Activated CD4-positive, alpha-beta T cell treated with anti-CD3 and anti-CD28 coated beads, Interleukin-2, amount 50 U/mL, for 48 hours (primary cell): Measurements from ENCODE around the gene CD244.
"Not testable (repeated sequence)": the region's sequence is repeated elsewhere in the genome, so short reads cannot be mapped to it uniquely, and the experiment has no call there.

Experiments used
- DNase-seq, 2 experiments: peaks; one replicate each; pipeline ENCODE4 v3.0.0-alpha.2; 2020

The CD244 gene

DNA sequence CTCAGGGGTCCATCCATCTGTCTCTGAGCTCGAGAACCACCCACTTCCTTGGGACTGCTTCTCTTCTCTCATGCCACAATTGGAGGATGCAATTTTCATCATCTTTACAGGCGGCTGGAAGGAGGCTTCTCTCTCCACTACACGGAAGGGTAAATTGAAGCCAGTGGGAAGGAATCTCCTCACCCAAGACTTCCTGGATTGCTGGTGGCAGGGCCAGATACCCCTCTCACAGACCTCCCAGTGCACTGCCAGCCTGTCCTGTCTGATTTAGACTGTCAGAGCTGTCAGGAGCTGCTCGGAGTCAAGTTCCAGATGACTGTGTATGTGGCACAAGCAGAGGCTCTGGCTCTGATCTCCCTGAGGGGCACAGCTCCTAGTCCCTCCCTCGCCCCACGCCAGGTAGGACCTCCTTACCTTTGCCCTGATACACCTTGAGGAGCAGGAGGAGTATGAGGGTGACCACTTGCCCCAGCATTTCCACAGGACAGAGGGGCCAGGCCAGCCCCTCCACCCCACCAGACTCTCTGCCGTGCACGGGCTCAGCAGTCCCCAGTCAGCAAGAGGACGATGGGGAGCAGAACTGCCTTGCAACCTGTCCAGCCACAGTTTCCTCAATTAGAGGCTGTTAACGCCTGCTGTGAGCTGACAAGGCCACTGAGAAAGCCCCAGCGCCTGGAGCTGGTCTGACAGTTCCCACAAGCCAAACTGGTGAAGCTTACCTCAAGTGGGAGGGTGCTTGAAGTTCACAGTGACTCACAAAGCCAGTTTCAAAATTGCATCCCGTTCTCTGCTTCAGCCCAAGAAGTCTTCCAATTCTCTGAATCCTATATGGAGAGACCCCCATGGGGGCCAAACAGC lies at the start of gene CD244:
CD244 (minus strand) TSS at position 685 of the 858 bp plus-strand sequence; CDS start at position 475, 210 bp downstream.
- peak; percentile 59 to 65 for DNase-seq

DNA sequence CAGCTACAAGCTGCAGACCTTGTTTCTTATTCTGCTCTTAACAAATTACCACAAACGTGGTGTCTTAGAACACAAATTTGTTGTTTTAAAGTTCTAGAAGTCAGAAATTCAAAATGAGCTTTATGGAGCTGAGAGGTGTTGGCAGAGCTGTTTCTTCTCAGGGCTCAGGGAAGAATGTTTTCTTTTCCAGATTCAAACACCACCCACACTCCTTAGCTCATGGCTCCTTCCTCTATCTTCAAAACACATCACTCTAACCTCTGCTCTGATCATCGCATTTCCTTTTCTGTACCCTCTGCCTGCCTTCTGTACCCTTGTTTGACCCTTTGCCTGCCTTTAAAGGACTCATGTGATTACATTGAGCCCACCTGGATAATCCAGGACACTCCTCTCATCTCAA lies 49.2 kb upstream of the CD244 start:
- no peak for DNase-seq

- DNase-seq = no peak
These were observed 48.8 kb upstream of the CD244 start for GRCh38 chr1:160911441-160911840.

DNA sequence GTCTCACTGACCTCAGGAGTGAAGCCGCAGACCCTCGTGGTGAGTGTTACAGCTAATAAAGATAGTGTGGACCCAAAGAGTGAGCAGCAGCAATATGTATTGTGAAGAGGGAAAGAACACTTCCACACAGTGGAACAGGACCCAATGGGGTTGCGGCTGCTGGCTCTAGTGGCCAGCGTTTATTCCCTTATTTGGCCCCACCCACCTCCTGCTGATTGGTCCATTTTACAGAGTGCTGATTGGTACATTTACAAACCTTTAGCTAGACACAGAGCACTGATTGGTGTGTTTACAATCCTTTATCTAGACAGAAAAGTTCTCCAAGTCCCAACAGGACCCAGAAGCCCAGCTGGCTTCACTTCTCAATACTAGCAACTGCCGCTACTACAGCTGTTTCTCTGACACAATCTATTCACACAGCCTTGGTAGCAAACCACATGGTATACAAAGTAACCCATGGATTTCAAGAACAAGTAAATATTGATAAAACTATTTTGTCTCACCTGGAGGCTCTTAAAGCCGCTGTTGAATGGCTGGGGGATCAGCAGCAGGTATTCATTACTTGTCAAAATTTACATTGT lies 47.6 kb upstream of the CD244 start:
- DNase-seq = no peak

- DNase-seq = no peak
These were observed 45.3 kb upstream of the CD244 start for GRCh38 chr1:160907976-160908375.

GRCh38 chr1:160905617-160905989 lies 42.9 kb upstream of the CD244 start:
- no peak for DNase-seq

DNA sequence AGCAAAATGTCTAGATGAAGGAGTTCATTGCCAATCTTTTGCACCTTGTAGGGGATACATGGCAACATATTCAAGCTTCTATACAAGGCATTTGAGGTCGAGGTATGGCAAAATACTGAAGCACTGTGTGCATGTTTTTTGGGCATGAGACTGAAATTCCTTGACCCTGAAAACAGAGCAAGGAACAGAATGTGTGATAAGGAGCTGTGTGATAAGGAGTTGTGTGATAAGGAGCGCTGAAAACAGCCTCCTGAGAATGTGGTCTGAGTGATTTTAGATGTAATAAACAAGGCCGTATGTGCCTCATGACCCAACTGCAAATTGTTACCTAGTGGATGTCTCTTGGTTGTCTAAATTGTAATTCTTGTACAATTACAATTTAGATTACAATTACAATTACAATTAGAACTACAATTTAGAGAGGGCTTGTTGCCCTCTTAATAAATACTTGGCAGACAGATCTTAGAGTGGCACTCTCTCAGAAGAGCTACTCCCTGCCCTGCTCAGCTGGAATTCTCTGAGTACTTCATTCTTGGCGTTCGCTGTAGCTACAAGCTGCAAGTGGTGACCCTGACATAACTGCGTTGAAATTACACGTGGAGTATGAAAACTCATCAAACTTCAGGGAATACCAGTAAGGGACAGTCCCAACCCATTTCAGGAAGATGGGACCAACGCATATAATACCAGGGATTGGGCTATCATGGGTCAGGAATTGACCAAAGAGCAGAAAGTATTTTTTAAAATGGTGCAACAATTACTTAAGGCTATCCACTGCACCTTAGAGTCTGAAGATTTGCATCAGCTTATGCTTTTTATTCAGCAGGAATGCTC lies 42.3 kb upstream of the CD244 start:
- DNase-seq = no peak

GRCh38 chr1:160902251-160902650 lies 39.6 kb upstream of the CD244 start:
- DNase-seq = not testable (repeated sequence)

GRCh38 chr1:160901768-160902167 lies 39.1 kb upstream of the CD244 start:
- no peak for DNase-seq

- not testable (repeated sequence) for DNase-seq
These were observed 38.0 kb upstream of the CD244 start for GRCh38 chr1:160900683-160901082.

- DNase-seq = not testable (repeated sequence)
These were observed 31.9 kb upstream of the CD244 start for GRCh38 chr1:160894368-160895135.

DNA sequence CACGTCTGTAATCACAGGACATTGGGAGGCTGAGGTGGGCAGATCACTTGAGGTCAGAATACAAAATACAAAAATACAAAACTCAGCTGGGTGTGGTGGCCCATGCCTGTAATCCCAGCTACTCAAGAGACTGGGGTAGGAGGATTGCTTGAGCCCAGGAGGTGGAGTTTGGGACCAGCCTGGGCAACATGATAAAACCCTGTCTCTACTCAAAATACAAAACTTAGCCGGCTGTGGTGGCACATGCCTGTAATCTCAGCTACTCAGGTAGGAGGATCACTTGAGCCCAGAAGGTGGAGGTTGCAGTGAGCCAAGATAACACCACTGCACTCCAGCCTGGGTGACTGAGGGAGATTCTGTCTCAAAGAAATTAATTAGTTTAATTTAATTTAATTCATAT lies 28.8 kb upstream of the CD244 start:
- DNase-seq = no peak

DNA sequence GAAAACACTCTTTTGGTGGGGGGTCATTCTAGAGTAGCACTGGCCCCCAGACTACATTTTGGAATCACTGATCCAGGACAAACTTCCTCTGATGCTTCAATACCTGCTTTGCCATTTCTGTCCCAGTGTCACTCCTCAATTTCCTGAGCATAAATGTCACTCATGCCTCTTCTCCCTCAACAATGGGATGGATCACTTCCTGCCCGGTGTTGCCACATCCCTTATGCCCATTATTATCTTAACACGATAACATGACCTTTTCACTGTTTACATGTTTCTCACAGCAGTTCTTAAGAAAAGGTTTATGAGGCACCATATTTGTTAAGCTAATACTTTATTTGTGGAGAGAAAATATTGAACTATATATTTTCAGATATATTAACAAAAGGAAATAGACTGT lies 26.2 kb upstream of the CD244 start:
- no peak for DNase-seq

DNA sequence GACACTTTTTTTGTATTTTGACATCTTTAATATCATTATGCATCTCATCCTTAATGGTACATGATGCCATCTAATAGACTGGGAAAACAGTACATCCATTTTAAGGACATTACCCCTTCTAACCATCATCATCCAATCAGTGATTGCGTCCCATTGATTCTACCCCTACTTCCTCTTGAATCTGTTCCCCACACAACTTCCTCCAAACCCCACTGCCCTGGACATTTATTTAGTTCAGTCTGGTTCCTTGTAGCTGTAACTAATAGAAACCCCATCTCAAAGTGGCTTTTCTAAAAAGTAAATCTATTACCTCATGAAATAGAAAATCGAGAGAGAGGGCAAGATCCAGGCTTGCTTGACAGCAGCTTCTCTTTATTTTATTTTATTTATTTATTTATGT lies 24.4 kb upstream of the CD244 start:
- DNase-seq = no peak

GRCh38 chr1:160885042-160885441 lies 22.4 kb upstream of the CD244 start, which contains the start of gene ITLN1:
Gene ITLN1, minus strand, starts transcription at chr1:160885180. Its CDS starts 303 bp downstream, at chr1:160884877.
- no peak for DNase-seq

DNA sequence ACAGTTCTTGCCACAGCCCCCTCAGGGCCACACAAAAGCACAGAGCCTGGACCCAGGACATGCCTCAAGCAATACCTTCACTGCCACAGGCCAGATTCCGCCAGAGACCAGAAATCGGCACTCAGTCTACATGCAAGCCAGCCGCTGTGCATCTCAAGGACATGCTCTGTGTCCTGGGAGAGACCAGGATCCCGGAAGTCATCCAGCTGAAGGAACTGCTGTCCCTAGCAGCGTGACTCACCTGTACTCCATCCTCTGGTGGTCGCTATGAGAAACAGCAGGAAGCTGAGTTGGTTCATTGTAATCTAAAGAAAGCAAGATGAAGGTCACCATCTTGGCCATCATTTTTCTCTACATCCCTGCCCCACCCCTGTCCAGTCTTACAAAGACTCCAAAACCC lies 21.9 kb upstream of the CD244 start:
- DNase-seq = no peak

DNA sequence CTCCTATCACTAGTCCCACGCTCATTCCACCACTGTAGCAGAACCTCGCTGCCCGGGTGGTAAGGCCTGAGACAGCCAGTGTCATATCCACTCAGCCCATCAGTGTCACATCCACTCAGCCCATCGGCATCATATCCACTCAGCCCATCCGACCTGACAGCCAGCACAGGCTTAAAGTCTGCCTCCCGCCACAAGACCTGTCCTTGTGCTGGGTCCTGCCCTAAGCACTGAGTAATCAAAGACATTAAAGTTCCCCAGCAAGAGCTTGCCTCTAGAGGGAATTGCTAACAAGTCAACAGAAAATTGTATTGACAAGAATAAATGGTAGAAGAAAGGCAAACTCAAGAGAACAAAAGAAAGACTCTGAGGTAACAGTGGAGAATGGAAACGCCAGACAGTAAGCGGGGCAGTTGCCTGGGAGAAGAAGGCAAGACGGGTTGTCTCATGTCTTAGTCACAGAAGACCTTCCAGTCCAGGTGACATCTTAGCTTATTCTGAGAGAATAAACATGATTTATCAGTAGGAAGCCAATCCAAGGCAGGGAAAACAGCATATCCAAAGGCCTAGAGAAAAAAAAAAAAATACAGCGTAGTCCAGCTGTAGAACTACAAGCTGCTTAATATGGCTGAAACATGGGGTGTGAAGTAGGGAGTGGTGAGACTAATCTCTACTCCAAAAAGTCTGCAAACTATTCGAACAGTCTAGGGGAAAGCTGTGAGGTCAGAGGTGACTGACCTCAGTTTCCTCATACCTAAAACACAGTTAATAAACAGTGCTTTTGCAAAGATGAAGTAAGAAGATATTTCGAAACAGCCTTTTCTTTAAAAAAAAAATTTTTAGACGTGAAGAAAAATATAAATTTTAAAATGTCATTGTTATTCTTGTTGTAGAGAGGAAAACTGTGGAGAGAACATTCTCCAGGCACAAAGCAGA lies 21.2 kb upstream of the CD244 start:
- no peak for DNase-seq

GRCh38 chr1:160882582-160882981 lies 19.9 kb upstream of the CD244 start:
- DNase-seq = no peak

GRCh38 chr1:160881264-160881663 lies 18.6 kb upstream of the CD244 start:
- not testable (repeated sequence) for DNase-seq

- no peak for DNase-seq
These were observed 17.5 kb upstream of the CD244 start for GRCh38 chr1:160880216-160880615.

- no peak for DNase-seq
These were observed 16.4 kb upstream of the CD244 start for GRCh38 chr1:160879056-160879455.

DNA sequence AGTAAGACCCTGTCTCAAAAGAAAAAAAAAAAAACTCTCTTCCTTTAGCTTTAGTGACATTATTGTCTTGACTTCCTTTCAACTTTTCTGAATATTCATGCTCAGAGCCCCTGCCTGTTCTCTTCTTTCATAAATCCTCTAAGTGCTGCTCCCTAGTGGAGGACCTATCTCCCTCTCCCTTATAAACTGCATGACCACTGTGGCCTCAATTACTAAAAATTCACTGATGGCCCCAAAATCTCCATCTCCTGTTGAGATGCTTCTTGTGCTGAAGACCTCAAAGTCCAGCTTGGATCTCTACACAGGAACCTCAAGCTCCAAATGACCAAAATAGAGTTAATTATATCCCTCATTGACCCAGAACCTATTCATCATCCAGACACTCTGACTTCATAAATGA lies 14.5 kb upstream of the CD244 start:
- no peak for DNase-seq
